Endothelial cell of umbilical vein (primary cell): ENCODE data around the gene FYN. TPM values are rescaled to one million over a fixed set of nuclear protein-coding genes. Genes with fewer than 3 reads are reported as not detected.
"Not testable (repeated sequence)": the region's sequence is repeated elsewhere in the genome, so short reads cannot be mapped to it uniquely, and the experiment has no call there.

Experiments
- BruUV-seq: library from RNA; stranded (reverse); fragments of 400-500 nt; replicated peaks from 2 replicates; lab custom pipeline; 2021; lab: Mats Ljungman, UMichigan
- CTCF ChIA-PET: fragments of 300-600, 350-600 bp; sonication (Branson Sonifier 250); formaldehyde crosslinking; loops from one replicate; lab custom pipeline; 2021; ENCODE audit warnings: antibody characterized with exemption, inconsistent platforms; lab: Charles Lee
- POLR2A ChIA-PET: fragments of 300-600, 350-600 bp; sonication (Branson Sonifier 250); formaldehyde crosslinking; loops from one replicate; lab custom pipeline; 2021; ENCODE audit warnings: antibody characterized with exemption, inconsistent platforms; lab: Charles Lee
- DNase-seq: peaks from one replicate; pipeline ENCODE4 v3.0.0-alpha.2; 2011; ENCODE audit warnings: low read depth, low spot score
- FAIRE-seq: peaks from 2 replicates; lab custom pipeline; 2011; peaks lifted over from hg19 to GRCh38; lab: Jason Lieb, UNC
- H2AFZ ChIP-seq: 2 replicates; pipeline ENCODE4 v1.6.0; 2012; ENCODE audit warnings: low read depth, low read length, control low read depth, inconsistent platforms
- H3K27ac ChIP-seq: 2 replicates; pipeline ENCODE4 v1.5.1; 2011; ENCODE audit warnings: low read depth, mild to moderate bottlenecking, control low read depth, low read length, moderate library complexity; ENCODE audit not compliant: insufficient read depth
- H3K27me3 ChIP-seq, 2 experiments: 2 replicates each; pipeline versions ENCODE4 v1.6.0 to v1.6.1; 2011; ENCODE audit warnings: low read length in 2 of 2, mixed read lengths in 1 of 2; ENCODE audit not compliant: control insufficient read depth in 2 of 2, insufficient read depth in 2 of 2
- H3K36me3 ChIP-seq, 2 experiments: 2 replicates in 1 of 2; 3 replicates in 1 of 2; pipeline ENCODE4 v1.5.1; 2011; ENCODE audit warnings: low read length in 2 of 2, mild to moderate bottlenecking in 1 of 2, moderate library complexity in 1 of 2; ENCODE audit not compliant: control insufficient read depth in 2 of 2, insufficient read depth in 2 of 2; ENCODE audit errors: extremely low read depth in 1 of 2
- H3K4me1 ChIP-seq: 3 replicates; pipeline ENCODE4 v1.5.1; 2011; ENCODE audit warnings: mild to moderate bottlenecking, low read length; ENCODE audit not compliant: control insufficient read depth, insufficient read depth; ENCODE audit errors: extremely low read depth
- H3K4me2 ChIP-seq: 2 replicates; pipeline ENCODE4 v1.6.1; 2011; ENCODE audit warnings: low read length, control low read depth, mixed read lengths; ENCODE audit not compliant: insufficient read depth
- H3K4me3 ChIP-seq, 3 experiments: fragments of 200-600 bp in 1 of 3; sonication (generic), shearing (Covaris generic) in 1 of 3; replicated peaks in 1 of 3; 2 replicates each; pipeline ENCODE4 v1.5.1; 2011 to 2016; ENCODE audit warnings: control low read depth in 3 of 3, low read length in 3 of 3, mild to moderate bottlenecking in 2 of 3, inconsistent platforms in 1 of 3, low read depth in 1 of 3, moderate library complexity in 1 of 3; ENCODE audit not compliant: insufficient read depth in 1 of 3
- H3K79me2 ChIP-seq: 2 replicates; pipeline ENCODE4 v1.6.0; 2012; ENCODE audit warnings: low read length, inconsistent platforms; ENCODE audit not compliant: control insufficient read depth, insufficient read depth
- H3K9ac ChIP-seq: replicated peaks from 2 replicates; pipeline ENCODE3; 2011; ENCODE audit warnings: low read length, control low read depth; ENCODE audit not compliant: insufficient read depth; ENCODE audit errors: extremely low read depth
- H3K9me1 ChIP-seq: replicated peaks from 3 replicates; pipeline ENCODE4 v1.6.0; 2011; ENCODE audit warnings: mild to moderate bottlenecking, low read length; ENCODE audit not compliant: control insufficient read depth, insufficient read depth; ENCODE audit errors: extremely low read depth
- H3K9me3 ChIP-seq: replicated peaks from 2 replicates; pipeline ENCODE4 v1.5.1; 2012; ENCODE audit warnings: low read length, inconsistent platforms; ENCODE audit not compliant: control insufficient read depth, insufficient read depth
- H4K20me1 ChIP-seq: replicated peaks from 2 replicates; pipeline ENCODE3; 2011; ENCODE audit warnings: mild to moderate bottlenecking, low read length; ENCODE audit not compliant: control insufficient read depth, insufficient read depth; ENCODE audit errors: extremely low read depth
- CTCF ChIP-seq, 2 donors: IDR thresholded peaks; 1 replicate in 1 of 2; 2 replicates in 1 of 2; pipeline ENCODE4 v1.5.1; 2011; ENCODE audit warnings: low read length in 2 of 2, mild to moderate bottlenecking in 2 of 2, moderate library complexity in 2 of 2, control low read depth in 1 of 2, inconsistent platforms in 1 of 2, low read depth in 1 of 2; ENCODE audit not compliant: insufficient read depth in 1 of 2; ENCODE audit errors: extremely low read depth in 1 of 2
- EZH2 ChIP-seq: IDR thresholded peaks from 2 replicates; pipeline ENCODE4 v1.6.1; 2012; ENCODE audit warnings: borderline replicate concordance, low read depth, mild to moderate bottlenecking, moderate library complexity, low read length, inconsistent platforms; ENCODE audit not compliant: severe bottlenecking
- FOS ChIP-seq: IDR thresholded peaks from 2 replicates; pipeline ENCODE4 v1.6.1; 2011; ENCODE audit warnings: mild to moderate bottlenecking, low read length, moderate library complexity, borderline replicate concordance; ENCODE audit not compliant: insufficient read depth
- GATA2 ChIP-seq: IDR thresholded peaks from 2 replicates; pipeline ENCODE4 v1.7.0; 2011; ENCODE audit warnings: low read depth, mild to moderate bottlenecking, moderate library complexity, mixed read lengths, low read length; ENCODE audit not compliant: insufficient read length, insufficient read depth
- JUN ChIP-seq: IDR thresholded peaks from 2 replicates; pipeline ENCODE4 v1.6.1; 2011; ENCODE audit warnings: borderline replicate concordance, low read depth; ENCODE audit not compliant: insufficient read length, insufficient read depth
- MYC ChIP-seq: IDR thresholded peaks from one replicate; pipeline ENCODE4 v1.6.1; 2011; ENCODE audit warnings: mild to moderate bottlenecking, low read depth, low read length
- POLR2A ChIP-seq: IDR thresholded peaks from 2 replicates; pipeline ENCODE4 v1.6.1; 2012; ENCODE audit warnings: low read depth, mild to moderate bottlenecking, control low read depth, low read length
- POLR2AphosphoS5 ChIP-seq: IDR thresholded peaks from 2 replicates; pipeline ENCODE4 v1.6.1; 2012; ENCODE audit warnings: low read depth, mild to moderate bottlenecking, control low read depth, low read length, moderate library complexity; ENCODE audit not compliant: insufficient read depth
- dilution Hi-C: fragments of 300-500 bp; cut with MboI; formaldehyde crosslinking; loops from one replicate; pipeline ENCODE4 v1.15.0; 2019; ENCODE audit warnings: low sequenced_read_pairs; ENCODE audit not compliant: extremely low pct_ligation_motif_present
- intact Hi-C: fragments of 100-400 bp; cut with micrococcal nuclease; formaldehyde crosslinking; loops from one replicate; pipeline ENCODE4 v1.10.0; 2022
- polyA plus RNA-seq, 4 experiments: library from polyadenylated mRNA; depleted of rRNA in 3 of 4; stranded (reverse) in 3 of 4; unstranded in 1 of 4; fragments of >200 nt; gene quantifications; 2 replicates each; pipeline versions ENCODE4 v1.2.1 to v1.2.3, GENCODE V29; 2011 to 2012; ENCODE audit warnings: missing spikeins in 1 of 4
- total RNA-seq: library from RNA; stranded (reverse); gene quantifications from 2 replicates; pipeline ENCODE4 v1.2.3, GENCODE V29; 2021
- TF ChIP-seq, protein P1 (sequence below): IDR thresholded peaks from 2 replicates; pipeline ENCODE4 v1.6.1; 2011; ENCODE audit not compliant: insufficient read depth, insufficient read length

The FYN gene
- total and polyA plus RNA-seq, 2 donors (not counting 3 experiments of a cell fraction or from before 2014, with no cell fraction given): 69.0 to 143 TPM

DNA sequence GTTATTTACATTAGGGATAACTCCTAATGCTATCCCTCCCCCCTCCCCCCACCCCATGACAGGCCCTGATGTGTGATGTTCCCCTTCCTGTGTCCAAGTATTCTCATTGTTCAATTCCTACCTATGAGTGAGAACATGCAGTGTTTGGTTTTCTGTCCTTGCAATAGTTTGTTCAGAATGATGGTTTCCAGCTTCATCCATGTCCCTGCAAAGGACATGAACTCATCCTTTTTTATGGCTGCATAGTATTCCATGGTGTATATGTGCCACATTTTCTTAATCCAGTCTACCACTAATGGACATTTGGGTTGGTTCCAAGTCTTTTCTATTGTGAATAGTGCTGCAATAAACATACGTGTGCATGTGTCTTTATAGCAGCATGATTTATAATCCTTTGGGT, 238.3 kb downstream of the FYN start:
- DNase-seq, H3K9me3 ChIP-seq, CTCF ChIA-PET, H3K9me1 ChIP-seq, H3K27me3 ChIP-seq, POLR2A ChIA-PET, H3K79me2 ChIP-seq, FAIRE-seq, H3K9ac ChIP-seq, BruUV-seq, H3K36me3 ChIP-seq, intact Hi-C loops, H3K4me2 ChIP-seq, H2AFZ ChIP-seq, H3K4me1 ChIP-seq, H4K20me1 ChIP-seq, dilution Hi-C loops, H3K4me3 ChIP-seq, H3K27ac ChIP-seq: not testable (repeated sequence)

GRCh38 chr6:111633822-111634221, 239.4 kb downstream of the FYN start:
- H3K79me2 ChIP-seq: no peaks in the 10 kb centered on the region
- H2AFZ ChIP-seq: no peak overlapping the region
- BruUV-seq: no TSS peak
- H3K4me1 ChIP-seq: no peaks in the 10 kb centered on the region
- intact Hi-C loops (no loop called here), dilution Hi-C loops (no loop called here)
- no peak overlapping the region for H3K9ac ChIP-seq
- H3K4me3 ChIP-seq: no peak overlapping the region
- no peak for FAIRE-seq
- H3K9me3 ChIP-seq: no peaks in the 10 kb centered on the region
- peaks cover 3 to 6% of the 10 kb centered on the region in 2 experiments for H3K27me3 ChIP-seq
- no peak overlapping the region for H3K4me2 ChIP-seq
- H4K20me1 ChIP-seq: no peaks in the 10 kb centered on the region
- TF ChIP-seq POLR2AphosphoS5 (no peak), JUN (no peak), EZH2 (no peak), CTCF (IDR thresholded peaks at IDR 0.05; ENCODE audit: extremely low read depth in 1 of 2, insufficient read depth in 1 of 2, low read depth in 1 of 2, low read length in 2 of 2) (no peak), POLR2A (no peak), FOS (no peak), GATA2 (no peak), MYC (no peak)
- TF ChIP-seq, protein P1, sequence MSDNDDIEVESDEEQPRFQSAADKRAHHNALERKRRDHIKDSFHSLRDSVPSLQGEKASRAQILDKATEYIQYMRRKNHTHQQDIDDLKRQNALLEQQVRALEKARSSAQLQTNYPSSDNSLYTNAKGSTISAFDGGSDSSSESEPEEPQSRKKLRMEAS: no peak
- H3K9me1 ChIP-seq: no peaks in the 10 kb centered on the region
- no peak for DNase-seq
- ChIA-PET CTCF (interaction anchor here (0.7 to 1.4 kb wide), 2 partner anchors 8 to 34 kb away, joined by 3 to 5 read pairs; no protein-coding TSS in a partner anchor), POLR2A (interaction anchor here (0.7 kb wide), 1 partner anchor 28 kb away, joined by 6 read pairs; no protein-coding TSS in a partner anchor)
- no peaks in the 10 kb centered on the region for H3K36me3 ChIP-seq
- no peak overlapping the region for H3K27ac ChIP-seq
